ENCODE results near the gene UROS.

Gene UROS

GRCh38 chr10:125773687-125774543, 49.1 kb downstream of the UROS start:
- Histone ChIP-seq H3K4me3 (ENCODE audit: low read depth, low read length) (no peak overlapping the region), H3K9me3 (ENCODE audit: control insufficient read depth, insufficient read depth, low read depth, low read length) (no peaks in the 10 kb centered on the region), H3K4me1 (ENCODE audit: control insufficient read depth, insufficient read depth, low read length) (no peaks in the 10 kb centered on the region), H3K27ac (ENCODE audit: extremely low read depth, low read depth, low read length) (no peak overlapping the region), H3K36me3 (ENCODE audit: control insufficient read depth in 2 of 2, insufficient read depth in 1 of 2, low read length in 2 of 2) (peaks cover 0 to 6% of the 10 kb centered on the region in 2 experiments; a peak in 1 of 3 replicates)
- ChIA-PET CTCF (no interaction called here), POLR2A (no interaction called here)
- TF ChIP-seq HOXD13 (CRISPR knock-in tag; IDR thresholded peaks at IDR 0.05; ENCODE audit: borderline replicate concordance) (no peak), PRDM1 (tag by site-specific recombination; IDR thresholded peaks at IDR 0.05) (no peak), ZNF140 (tag by site-specific recombination; IDR thresholded peaks at IDR 0.05) (no peak), KLF8 (tag by site-specific recombination; IDR thresholded peaks at IDR 0.05) (no peak), ZNF24 (tag by site-specific recombination; IDR thresholded peaks at IDR 0.05) (no peak)
- TF ChIP-seq, protein P1, sequence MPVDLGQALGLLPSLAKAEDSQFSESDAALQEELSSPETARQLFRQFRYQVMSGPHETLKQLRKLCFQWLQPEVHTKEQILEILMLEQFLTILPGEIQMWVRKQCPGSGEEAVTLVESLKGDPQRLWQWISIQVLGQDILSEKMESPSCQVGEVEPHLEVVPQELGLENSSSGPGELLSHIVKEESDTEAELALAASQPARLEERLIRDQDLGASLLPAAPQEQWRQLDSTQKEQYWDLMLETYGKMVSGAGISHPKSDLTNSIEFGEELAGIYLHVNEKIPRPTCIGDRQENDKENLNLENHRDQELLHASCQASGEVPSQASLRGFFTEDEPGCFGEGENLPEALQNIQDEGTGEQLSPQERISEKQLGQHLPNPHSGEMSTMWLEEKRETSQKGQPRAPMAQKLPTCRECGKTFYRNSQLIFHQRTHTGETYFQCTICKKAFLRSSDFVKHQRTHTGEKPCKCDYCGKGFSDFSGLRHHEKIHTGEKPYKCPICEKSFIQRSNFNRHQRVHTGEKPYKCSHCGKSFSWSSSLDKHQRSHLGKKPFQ (tag by site-specific recombination; IDR thresholded peaks at IDR 0.05) = no peak

DNA sequence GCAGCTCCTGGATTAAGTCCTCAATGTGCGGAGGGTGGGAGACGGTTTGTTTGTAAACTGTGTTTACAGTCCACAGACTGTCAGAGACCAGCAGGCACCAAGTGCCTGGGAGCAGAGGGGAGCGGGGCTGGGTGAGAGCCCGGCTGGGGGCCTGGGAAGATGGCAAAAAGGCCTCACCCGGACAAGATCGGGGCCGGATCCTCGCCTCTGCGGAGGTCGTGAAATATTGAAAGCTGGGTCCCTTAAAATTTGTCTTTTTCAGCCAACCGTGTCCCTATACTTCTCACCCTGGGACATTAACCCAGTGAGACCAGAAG, 50.2 kb downstream of the UROS start:
- Histone ChIP-seq H3K27ac (ENCODE audit: extremely low read depth, low read depth, low read length) (no peak overlapping the region), H3K36me3 (ENCODE audit: control insufficient read depth in 2 of 2, insufficient read depth in 1 of 2, low read length in 2 of 2) (peaks cover 0 to 7% of the 10 kb centered on the region in 2 experiments; a peak in 1 of 3 replicates), H3K4me3 (ENCODE audit: low read depth, low read length) (no peak overlapping the region), H3K4me1 (ENCODE audit: control insufficient read depth, insufficient read depth, low read length) (peaks cover 4% of the 10 kb centered on the region; the same call in 1 of the 2 replicates), H3K9me3 (ENCODE audit: control insufficient read depth, insufficient read depth, low read depth, low read length) (no peaks in the 10 kb centered on the region)
- no peak for TF ChIP-seq ZNF513 (tag by site-specific recombination; IDR thresholded peaks at IDR 0.05)
- no peak for TF ChIP-seq ZBTB17 (tag by site-specific recombination; IDR thresholded peaks at IDR 0.05)
- no peak for TF ChIP-seq TCF7L2 (IDR thresholded peaks at IDR 0.05; ENCODE audit: borderline replicate concordance, low read depth, low read length)
- TF ChIP-seq ZNF280C (tag by site-specific recombination; IDR thresholded peaks at IDR 0.05) = no peak
- TF ChIP-seq ZNF701 (tag by site-specific recombination; IDR thresholded peaks at IDR 0.05) = no peak
- TF ChIP-seq TSHZ1 (tag by site-specific recombination; IDR thresholded peaks at IDR 0.05; ENCODE audit: borderline replicate concordance) = no peak
- no peak for TF ChIP-seq ZNF23 (tag by site-specific recombination; IDR thresholded peaks at IDR 0.05; ENCODE audit: borderline replicate concordance)
- TF ChIP-seq ZNF114 (tag by site-specific recombination; IDR thresholded peaks at IDR 0.05) = no peak
- no peak for TF ChIP-seq ZNF560 (tag by site-specific recombination; IDR thresholded peaks at IDR 0.05; ENCODE audit: borderline replicate concordance)
- TF ChIP-seq ZNF140 (tag by site-specific recombination; IDR thresholded peaks at IDR 0.05) = no peak
- TF ChIP-seq ZNF132 (tag by site-specific recombination; IDR thresholded peaks at IDR 0.05; ENCODE audit: borderline replicate concordance) = no peak
- no peak for TF ChIP-seq ZNF76 (tag by site-specific recombination; IDR thresholded peaks at IDR 0.05; ENCODE audit: borderline replicate concordance, low read depth)
- TF ChIP-seq ZNF555 (tag by site-specific recombination; conservative IDR thresholded peaks at IDR 0.05) = no peak
- TF ChIP-seq SALL2 (tag by site-specific recombination; IDR thresholded peaks at IDR 0.05; ENCODE audit: borderline replicate concordance) = no peak
- no peak for TF ChIP-seq PRDM1 (tag by site-specific recombination; IDR thresholded peaks at IDR 0.05)
- no peak for TF ChIP-seq ZNF776 (tag by site-specific recombination; IDR thresholded peaks at IDR 0.05; ENCODE audit: borderline replicate concordance)
- no peak for TF ChIP-seq ZNF202 (tag by site-specific recombination; IDR thresholded peaks at IDR 0.05; ENCODE audit: borderline replicate concordance)
- TF ChIP-seq ZNF175 (tag by site-specific recombination; IDR thresholded peaks at IDR 0.05) = no peak
- ChIA-PET POLR2A (no interaction called here), CTCF (no interaction called here)
